MM.1S (cell line): ENCODE measurements around the gene CFAP107.

ENCODE experiments used
- EZH2phosphoT487 ChIP-seq: fragments of 300-600 bp; sonication (generic); IDR thresholded peaks from 2 replicates; pipeline ENCODE4 v1.6.1; 2018; ENCODE audit warnings: antibody characterized with exemption, low read length
- TF ChIP-seq, protein P1 (sequence below): fragments of 300-600 bp; sonication (generic); IDR thresholded peaks from 2 replicates; pipeline ENCODE4 v1.5.1; 2016; ENCODE audit warnings: antibody characterized with exemption, low read length, mixed read lengths

DNA sequence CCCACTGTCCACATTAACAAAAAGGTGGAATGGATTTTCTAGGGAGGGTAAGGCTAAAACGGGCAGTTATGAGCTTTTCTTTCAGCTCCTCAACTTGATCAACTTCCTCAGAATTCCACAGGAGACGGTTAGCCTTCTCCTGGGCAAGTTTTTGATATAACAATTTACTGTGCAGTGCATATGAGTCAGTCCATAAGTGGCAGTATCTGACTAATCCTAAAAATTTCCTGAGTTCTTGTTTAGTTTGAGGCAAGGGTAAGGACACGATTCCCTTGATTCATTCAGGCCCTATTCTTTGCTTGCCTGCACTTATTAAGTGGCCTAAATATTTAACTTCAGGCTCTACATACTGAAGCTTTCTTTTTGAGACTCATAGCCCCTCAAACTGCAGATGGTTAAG, 36.3 kb upstream of the CFAP107 start:
- TF ChIP-seq, protein P1, sequence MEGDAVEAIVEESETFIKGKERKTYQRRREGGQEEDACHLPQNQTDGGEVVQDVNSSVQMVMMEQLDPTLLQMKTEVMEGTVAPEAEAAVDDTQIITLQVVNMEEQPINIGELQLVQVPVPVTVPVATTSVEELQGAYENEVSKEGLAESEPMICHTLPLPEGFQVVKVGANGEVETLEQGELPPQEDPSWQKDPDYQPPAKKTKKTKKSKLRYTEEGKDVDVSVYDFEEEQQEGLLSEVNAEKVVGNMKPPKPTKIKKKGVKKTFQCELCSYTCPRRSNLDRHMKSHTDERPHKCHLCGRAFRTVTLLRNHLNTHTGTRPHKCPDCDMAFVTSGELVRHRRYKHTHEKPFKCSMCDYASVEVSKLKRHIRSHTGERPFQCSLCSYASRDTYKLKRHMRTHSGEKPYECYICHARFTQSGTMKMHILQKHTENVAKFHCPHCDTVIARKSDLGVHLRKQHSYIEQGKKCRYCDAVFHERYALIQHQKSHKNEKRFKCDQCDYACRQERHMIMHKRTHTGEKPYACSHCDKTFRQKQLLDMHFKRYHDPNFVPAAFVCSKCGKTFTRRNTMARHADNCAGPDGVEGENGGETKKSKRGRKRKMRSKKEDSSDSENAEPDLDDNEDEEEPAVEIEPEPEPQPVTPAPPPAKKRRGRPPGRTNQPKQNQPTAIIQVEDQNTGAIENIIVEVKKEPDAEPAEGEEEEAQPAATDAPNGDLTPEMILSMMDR: no peak
- TF ChIP-seq EZH2phosphoT487: no peak
